HEK293T (cell line): ENCODE results near the gene ANKRD40CL.

Experiments
- CTCF ChIA-PET: fragments of 350-600 bp; formaldehyde crosslinking; extraction: SDS; loops from one replicate; lab custom pipeline; 2021; ENCODE audit warnings: antibody characterized with exemption, inconsistent platforms; lab: Yijun Ruan, JAX
- POLR2A ChIA-PET: fragments of 350-600 bp; formaldehyde crosslinking; extraction: SDS; loops from one replicate; lab custom pipeline; 2020; ENCODE audit warnings: antibody characterized with exemption, inconsistent platforms; lab: Yijun Ruan, JAX
- DNase-seq: peaks from one replicate; pipeline ENCODE4 v3.0.0; 2012; ENCODE audit warnings: mixed read lengths; ENCODE audit errors: extremely low spot score
- ARNT ChIP-seq: fragments of 450-650 bp; IDR thresholded peaks from 2 replicates; pipeline ENCODE4 v1.6.1; 2017; ENCODE audit warnings: mild to moderate bottlenecking
- BHLHE40 ChIP-seq: fragments of 450-650 bp; IDR thresholded peaks from 2 replicates; pipeline ENCODE4 v1.6.1; 2016; ENCODE audit warnings: mild to moderate bottlenecking, moderate library complexity, borderline replicate concordance
- CTBP1 ChIP-seq: fragments of 450-650 bp; IDR thresholded peaks from 2 replicates; pipeline ENCODE4 v1.6.1; 2016; ENCODE audit warnings: borderline replicate concordance
- ELF4 ChIP-seq: fragments of 450-650 bp; IDR thresholded peaks from 2 replicates; pipeline ENCODE4 v1.6.1; 2017; ENCODE audit warnings: antibody characterized with exemption
- FOXA1 ChIP-seq: fragments of 450-650 bp; IDR thresholded peaks from 2 replicates; pipeline ENCODE4 v1.6.1; 2016; ENCODE audit warnings: mild to moderate bottlenecking
- FOXK2 ChIP-seq: fragments of 450-650 bp; IDR thresholded peaks from 2 replicates; pipeline ENCODE4 v1.6.1; 2016; ENCODE audit warnings: mild to moderate bottlenecking
- FOXM1 ChIP-seq: fragments of 450-650 bp; IDR thresholded peaks from 2 replicates; pipeline ENCODE4 v1.6.1; 2017; ENCODE audit warnings: mild to moderate bottlenecking, borderline replicate concordance
- HDGF ChIP-seq: fragments of 450-650 bp; IDR thresholded peaks from 2 replicates; pipeline ENCODE4 v1.6.1; 2017; ENCODE audit warnings: antibody characterized with exemption, borderline replicate concordance
- L3MBTL2 ChIP-seq: fragments of 450-650 bp; conservative IDR thresholded peaks from 2 replicates; pipeline ENCODE4 v1.6.1; 2016; ENCODE audit warnings: mild to moderate bottlenecking
- LEF1 ChIP-seq: fragments of 450-650 bp; IDR thresholded peaks from 2 replicates; pipeline ENCODE4 v1.6.1; 2017; ENCODE audit warnings: mild to moderate bottlenecking, borderline replicate concordance
- NFRKB ChIP-seq: fragments of 450-650 bp; IDR thresholded peaks from 2 replicates; pipeline ENCODE4 v1.6.1; 2016; ENCODE audit warnings: mild to moderate bottlenecking, moderate library complexity
- PKNOX1 ChIP-seq: fragments of 450-650 bp; IDR thresholded peaks from 2 replicates; pipeline ENCODE4 v1.6.1; 2016
- SP1 ChIP-seq: fragments of 450-650 bp; IDR thresholded peaks from 2 replicates; pipeline ENCODE4 v1.6.1; 2017
- SUZ12 ChIP-seq: fragments of 450-650 bp; IDR thresholded peaks from 2 replicates; pipeline ENCODE4 v1.6.1; 2016; ENCODE audit warnings: mild to moderate bottlenecking
- TARDBP ChIP-seq: fragments of 450-650 bp; IDR thresholded peaks from 2 replicates; pipeline ENCODE4 v1.6.1; 2016
- ZNF384 ChIP-seq: fragments of 450-650 bp; IDR thresholded peaks from 2 replicates; pipeline ENCODE4 v1.6.1; 2016

Gene ANKRD40CL

GRCh38 chr17:50754521-50754920 is 12.8 kb downstream of the ANKRD40CL start:
- CTCF ChIA-PET: no interaction called here
- TF ChIP-seq L3MBTL2: no peak
- TF ChIP-seq TARDBP: no peak
- no peak for TF ChIP-seq FOXM1
- TF ChIP-seq SP1: no peak
- TF ChIP-seq NFRKB: no peak
- TF ChIP-seq HDGF: no peak
- DNase-seq: no peak
- POLR2A ChIA-PET: interaction anchor here (2.0 to 2.5 kb wide), 2 partner anchors 8 to 35 kb away, joined by 6 to 9 read pairs; partner anchors contain the start of gene LUC7L3

GRCh38 chr17:50749245-50749644 is 18.1 kb downstream of the ANKRD40CL start:
- ChIA-PET POLR2A (no interaction called here), CTCF (interaction anchor here (0.7 kb wide), 1 partner anchor 114 kb away, joined by 3 read pairs; no protein-coding TSS in a partner anchor)
- DNase-seq: no peak
- no peak for TF ChIP-seq FOXA1
- TF ChIP-seq CTBP1: no peak
- no peak for TF ChIP-seq HDGF
- TF ChIP-seq LEF1: no peak
- TF ChIP-seq SUZ12: no peak
- TF ChIP-seq NFRKB: no peak
- TF ChIP-seq ELF4: no peak
- no peak for TF ChIP-seq FOXK2
- TF ChIP-seq TARDBP: no peak
- no peak for TF ChIP-seq BHLHE40
- TF ChIP-seq ZNF384: no peak

- POLR2A ChIA-PET: no interaction called here
- CTCF ChIA-PET: no interaction called here
- TF ChIP-seq SUZ12: no peak
- no peak for TF ChIP-seq ZNF384
- TF ChIP-seq L3MBTL2: no peak
- TF ChIP-seq FOXA1: no peak
- TF ChIP-seq ARNT: no peak
- no peak for TF ChIP-seq NFRKB
- no peak for TF ChIP-seq FOXK2
- TF ChIP-seq SP1: no peak
- TF ChIP-seq LEF1: no peak
- no peak for TF ChIP-seq BHLHE40
- TF ChIP-seq CTBP1: no peak
- no peak for DNase-seq
Measured at GRCh38 chr17:50745631-50746030, 21.7 kb downstream of the ANKRD40CL start.

- DNase-seq: no peak
- ChIA-PET POLR2A (interaction anchor here (1.7 kb wide), 1 partner anchor 20 kb away, joined by 7 read pairs; the partner anchor contains the start of gene LUC7L3), CTCF (no interaction called here)
- TF ChIP-seq CTBP1: no peak
- no peak for TF ChIP-seq ZNF384
Measured at GRCh38 chr17:50739098-50739497, 28.2 kb downstream of the ANKRD40CL start.

GRCh38 chr17:50737118-50737698 is 30.1 kb downstream of the ANKRD40CL start:
- ChIA-PET CTCF (no interaction called here), POLR2A (no interaction called here)
- TF ChIP-seq L3MBTL2 (no peak), HDGF (no peak), BHLHE40 (no peak), ARNT (no peak), TARDBP (no peak), FOXK2 (no peak), LEF1 (no peak), NFRKB (no peak), ZNF384 (no peak), FOXA1 (no peak), SP1 (no peak), FOXM1 (no peak), CTBP1 (no peak), PKNOX1 (no peak)
- DNase-seq: no peak

GRCh38 chr17:50735287-50735686 is 32.0 kb downstream of the ANKRD40CL start:
- ChIA-PET CTCF (no interaction called here), POLR2A (interaction anchor here (1.0 kb wide), 1 partner anchor 27 kb away, joined by 3 read pairs; the partner anchor contains the start of gene ANKRD40)
- no peak for TF ChIP-seq SP1
- TF ChIP-seq HDGF: no peak
- TF ChIP-seq ARNT: no peak
- no peak for TF ChIP-seq BHLHE40
- no peak for TF ChIP-seq FOXM1
- TF ChIP-seq PKNOX1: no peak
- no peak for TF ChIP-seq NFRKB
- TF ChIP-seq CTBP1: no peak
- no peak for TF ChIP-seq SUZ12
- no peak for TF ChIP-seq FOXA1
- TF ChIP-seq L3MBTL2: no peak
- no peak for TF ChIP-seq FOXK2
- no peak for TF ChIP-seq LEF1
- no peak for TF ChIP-seq TARDBP
- no peak for TF ChIP-seq ZNF384
- TF ChIP-seq ELF4: no peak
- DNase-seq: no peak
